Coronary artery (tissue), 2 donors: ENCODE measurements around the gene SPIRE1.

Experiments
- DNase-seq: peaks from one replicate; pipeline ENCODE4 v3.0.0-alpha.2; 2017; ENCODE audit warnings: low spot score
- H3K27ac ChIP-seq, 2 donors: fragments of 200-600 bp; sonication (generic); one replicate each; pipeline ENCODE4 v1.5.1; 2016 to 2019
- H3K4me3 ChIP-seq: fragments of 200-600 bp; sonication (generic); 2 replicates; pipeline ENCODE4 v1.5.1; 2016; ENCODE audit warnings: mild to moderate bottlenecking, moderate library complexity
- TF ChIP-seq, protein P1 (sequence below): fragments of 200-600 bp; sonication (generic); IDR thresholded peaks from one replicate; pipeline ENCODE4 v1.5.1; 2019; ENCODE audit warnings: antibody characterized with exemption

SPIRE1 gene

DNA sequence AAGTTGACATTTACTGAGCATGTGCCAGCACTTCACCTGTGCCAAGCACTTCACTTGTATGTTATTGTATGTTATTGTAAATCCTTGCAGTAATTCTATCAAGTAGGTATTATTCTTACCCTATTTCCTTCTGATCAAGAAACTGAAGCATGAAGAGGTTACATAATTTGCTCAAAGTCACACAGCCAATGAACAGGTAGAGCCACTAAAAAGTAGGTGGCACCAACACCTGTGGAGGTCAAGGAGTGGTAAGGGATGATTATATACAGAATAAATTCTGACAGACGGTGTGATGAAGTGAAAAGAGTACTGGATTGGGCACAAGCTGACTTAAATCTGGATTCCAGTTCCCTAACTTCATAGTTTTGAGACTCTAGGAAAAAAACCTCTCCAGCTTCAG, 71.0 kb downstream of the SPIRE1 start:
- H3K4me3 ChIP-seq = no peak overlapping the region
- no peak overlapping the region for H3K27ac ChIP-seq
- TF ChIP-seq, protein P1, sequence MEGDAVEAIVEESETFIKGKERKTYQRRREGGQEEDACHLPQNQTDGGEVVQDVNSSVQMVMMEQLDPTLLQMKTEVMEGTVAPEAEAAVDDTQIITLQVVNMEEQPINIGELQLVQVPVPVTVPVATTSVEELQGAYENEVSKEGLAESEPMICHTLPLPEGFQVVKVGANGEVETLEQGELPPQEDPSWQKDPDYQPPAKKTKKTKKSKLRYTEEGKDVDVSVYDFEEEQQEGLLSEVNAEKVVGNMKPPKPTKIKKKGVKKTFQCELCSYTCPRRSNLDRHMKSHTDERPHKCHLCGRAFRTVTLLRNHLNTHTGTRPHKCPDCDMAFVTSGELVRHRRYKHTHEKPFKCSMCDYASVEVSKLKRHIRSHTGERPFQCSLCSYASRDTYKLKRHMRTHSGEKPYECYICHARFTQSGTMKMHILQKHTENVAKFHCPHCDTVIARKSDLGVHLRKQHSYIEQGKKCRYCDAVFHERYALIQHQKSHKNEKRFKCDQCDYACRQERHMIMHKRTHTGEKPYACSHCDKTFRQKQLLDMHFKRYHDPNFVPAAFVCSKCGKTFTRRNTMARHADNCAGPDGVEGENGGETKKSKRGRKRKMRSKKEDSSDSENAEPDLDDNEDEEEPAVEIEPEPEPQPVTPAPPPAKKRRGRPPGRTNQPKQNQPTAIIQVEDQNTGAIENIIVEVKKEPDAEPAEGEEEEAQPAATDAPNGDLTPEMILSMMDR = no peak

DNA sequence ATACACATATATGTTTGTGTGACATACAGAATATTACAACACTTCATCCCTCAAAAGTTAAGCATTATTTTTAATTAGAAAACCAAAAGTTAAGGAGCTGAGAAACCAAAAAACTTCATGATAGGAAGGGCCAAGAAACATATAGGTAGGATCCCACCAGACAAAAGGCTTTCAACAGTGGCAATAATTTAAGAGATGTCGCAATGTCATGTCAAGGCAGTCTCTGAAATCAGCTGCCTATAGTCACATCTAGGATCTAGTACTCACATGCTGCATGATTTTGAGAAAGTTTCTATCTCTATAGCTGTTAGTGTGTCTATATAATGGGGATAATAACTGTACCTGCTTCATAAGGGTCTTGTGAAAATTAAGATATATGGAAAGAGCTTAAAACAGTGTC, 72.7 kb downstream of the SPIRE1 start:
- Histone ChIP-seq H3K27ac (no peak overlapping the region), H3K4me3 (no peak overlapping the region)
- TF ChIP-seq, protein P1 = no peak
- DNase-seq = no peak

More for the DNA sequence above, 71.0 kb downstream of the SPIRE1 start:
- no peak for DNase-seq

DNA sequence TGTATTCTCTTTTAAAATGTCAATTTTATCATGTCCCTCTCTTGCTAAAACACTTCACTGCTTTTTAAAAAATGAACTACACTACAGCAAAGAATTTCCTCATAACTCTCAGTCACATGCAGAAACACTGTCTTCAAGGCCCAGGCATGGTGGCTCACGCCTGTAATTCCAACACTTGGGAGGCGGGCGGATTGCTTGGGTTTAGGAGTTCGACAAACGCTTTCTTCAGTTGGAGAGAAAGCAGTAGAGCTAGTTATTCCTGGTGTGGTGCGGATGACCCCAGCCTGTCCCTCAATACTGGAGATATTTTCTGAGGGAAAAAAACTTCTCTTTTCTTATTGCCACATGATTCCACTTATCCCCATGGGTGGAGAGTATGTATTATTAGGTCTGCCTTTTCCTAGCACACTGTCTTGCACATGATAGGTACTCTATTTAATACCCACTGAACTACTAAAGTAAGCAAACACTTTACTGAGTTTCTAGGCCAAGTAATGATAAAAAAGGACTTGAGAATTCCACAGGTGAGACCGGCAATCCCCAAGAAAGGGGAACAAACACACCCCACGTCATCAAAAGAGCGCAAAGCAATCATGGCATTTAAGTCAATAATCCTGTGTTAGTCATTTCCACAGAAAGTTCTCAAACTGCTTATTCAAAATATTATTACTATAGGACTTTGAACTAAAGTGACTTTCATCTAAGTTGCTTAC, 77.1 kb downstream of the SPIRE1 start:
- DNase-seq = no peak
- TF ChIP-seq, protein P1 = no peak
- Histone ChIP-seq H3K27ac (no peak overlapping the region), H3K4me3 (no peak overlapping the region)

DNA sequence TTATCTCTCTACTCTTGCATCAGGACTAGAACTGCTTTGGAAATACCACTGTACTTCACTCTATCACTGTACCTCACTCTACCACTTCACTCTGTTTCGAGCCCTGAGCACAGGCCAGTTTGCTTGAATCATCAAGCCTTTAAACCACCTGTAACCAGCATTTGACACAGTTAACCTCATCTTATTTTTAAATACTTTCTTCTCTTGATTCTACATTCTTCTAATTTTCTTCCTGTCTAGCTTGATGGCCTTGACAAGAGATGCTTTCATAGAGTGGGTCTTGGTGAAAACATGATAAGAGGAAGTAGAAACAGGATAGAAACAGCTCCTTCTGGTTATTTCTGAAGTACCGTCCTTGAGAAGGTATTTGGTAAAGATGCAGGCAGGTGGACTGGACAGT, 78.1 kb downstream of the SPIRE1 start:
- no peak overlapping the region for H3K4me3 ChIP-seq
- H3K27ac ChIP-seq = no peak overlapping the region
- TF ChIP-seq, protein P1 = no peak
- no peak for DNase-seq

DNA sequence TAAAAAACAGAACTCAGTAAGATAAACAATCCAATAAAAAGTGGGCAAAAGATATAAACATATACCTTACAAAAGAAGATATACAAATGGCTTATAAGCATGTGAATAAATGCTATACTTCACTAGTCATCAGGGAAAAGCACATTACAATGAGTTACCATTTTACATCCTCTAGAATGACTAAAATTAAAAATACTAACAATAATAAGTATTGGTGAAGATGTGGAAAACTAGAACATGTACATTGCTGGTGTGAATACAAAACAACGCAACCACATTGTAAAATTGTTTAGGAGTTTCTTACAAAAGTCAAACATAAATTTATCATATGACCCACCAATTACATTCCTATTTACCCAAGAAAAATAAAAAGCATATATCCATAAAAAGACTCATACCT, 80.1 kb downstream of the SPIRE1 start:
- no peak overlapping the region for H3K4me3 ChIP-seq
- TF ChIP-seq, protein P1 = no peak
- H3K27ac ChIP-seq = no peak overlapping the region
- DNase-seq = no peak

DNA sequence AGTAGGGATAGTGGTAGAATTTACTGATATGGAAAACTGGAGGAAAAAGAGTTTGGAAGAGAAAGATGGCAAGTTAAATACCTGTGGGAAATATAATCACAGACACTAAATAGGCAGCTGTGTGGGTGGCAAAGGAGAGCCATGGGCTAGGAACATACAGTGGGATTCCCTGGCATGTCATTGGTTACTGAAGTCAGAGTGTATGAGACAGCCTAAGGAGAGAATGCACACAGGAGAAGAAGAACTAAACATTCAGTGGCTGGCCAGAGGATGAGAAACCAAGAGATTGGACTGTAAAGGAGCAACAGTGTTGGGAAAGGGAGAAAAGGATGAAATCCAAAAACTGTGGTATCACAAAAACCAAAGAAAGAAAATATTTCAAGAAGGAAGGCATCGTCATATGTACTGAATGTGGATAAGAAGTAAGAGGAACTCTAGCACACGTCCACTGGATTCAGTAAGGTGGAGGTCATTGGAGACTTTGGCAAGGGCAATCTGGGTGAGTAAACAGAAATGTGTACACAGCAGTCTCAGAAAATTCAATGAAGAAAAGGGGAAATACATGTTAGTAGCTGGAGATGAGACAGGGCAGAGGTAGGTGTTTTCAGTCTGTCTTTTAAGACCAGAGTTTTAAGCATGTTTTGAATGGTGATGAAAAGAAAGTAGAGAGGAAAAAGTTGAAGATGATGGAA, 83.3 kb downstream of the SPIRE1 start:
- Histone ChIP-seq H3K27ac (no peak overlapping the region), H3K4me3 (no peak overlapping the region)
- TF ChIP-seq, protein P1 = no peak
- DNase-seq = no peak

DNA sequence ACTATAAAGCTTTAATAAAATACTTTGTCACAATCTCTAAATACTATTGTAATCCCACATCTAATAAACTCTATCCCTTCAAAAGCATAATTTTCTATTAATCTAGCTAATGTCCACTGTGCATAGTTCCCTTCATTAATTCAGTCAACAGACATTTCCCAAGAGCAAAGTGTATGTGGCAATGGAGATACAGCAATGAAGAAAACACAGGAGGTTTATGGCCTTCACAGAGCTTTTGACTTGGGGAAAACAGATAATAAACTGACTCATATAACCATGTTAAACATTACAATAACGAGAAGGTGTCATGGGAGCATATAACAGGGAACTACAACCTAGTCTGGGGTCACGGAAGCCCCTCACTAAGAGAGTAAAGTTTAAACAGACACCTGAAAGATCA, 86.3 kb downstream of the SPIRE1 start:
- Histone ChIP-seq H3K4me3 (no peak overlapping the region), H3K27ac (no peak overlapping the region)
- TF ChIP-seq, protein P1 = no peak
- no peak for DNase-seq
